ENCODE measurements around the gene ABLIM1. TPM values are rescaled to one million over a fixed set of nuclear protein-coding genes. Genes with fewer than 3 reads are reported as not detected.
A peak's percentile ranks its signal among the peaks of the same experiment; 100 is the strongest.

The ABLIM1 gene
- total RNA-seq, 2 experiments from 2014 or later: 157 to 159 TPM

GRCh38 chr10:114471906-114472876 is 185.9 kb downstream of the ABLIM1 start:
- Mint-ChIP-seq H3K36me3 (ENCODE audit: low read depth) (peaks cover 7% of the 10 kb centered on the region), H3K27me3 (ENCODE audit: low read depth) (no peaks in the 10 kb centered on the region), H3K9me3 (no peaks in the 10 kb centered on the region), H3K27ac (peak overlapping the region; percentile 3), H3K4me1 (ENCODE audit: low read depth) (peaks cover 29% of the 10 kb centered on the region), H3K4me3 (no peak overlapping the region)
- intact Hi-C loops (cut with micrococcal nuclease): loop anchor here (1.0 to 5.0 kb wide), 8 partner anchors 54 to 660 kb away; no protein-coding TSS in a partner anchor
- CTCF ChIA-PET: interaction anchor here (0.6 to 10.2 kb wide), 40 partner anchors 9 to 385 kb away, joined by 3 to 253 read pairs (median 5); no protein-coding TSS in a partner anchor
- no peak for DNase-seq

DNA sequence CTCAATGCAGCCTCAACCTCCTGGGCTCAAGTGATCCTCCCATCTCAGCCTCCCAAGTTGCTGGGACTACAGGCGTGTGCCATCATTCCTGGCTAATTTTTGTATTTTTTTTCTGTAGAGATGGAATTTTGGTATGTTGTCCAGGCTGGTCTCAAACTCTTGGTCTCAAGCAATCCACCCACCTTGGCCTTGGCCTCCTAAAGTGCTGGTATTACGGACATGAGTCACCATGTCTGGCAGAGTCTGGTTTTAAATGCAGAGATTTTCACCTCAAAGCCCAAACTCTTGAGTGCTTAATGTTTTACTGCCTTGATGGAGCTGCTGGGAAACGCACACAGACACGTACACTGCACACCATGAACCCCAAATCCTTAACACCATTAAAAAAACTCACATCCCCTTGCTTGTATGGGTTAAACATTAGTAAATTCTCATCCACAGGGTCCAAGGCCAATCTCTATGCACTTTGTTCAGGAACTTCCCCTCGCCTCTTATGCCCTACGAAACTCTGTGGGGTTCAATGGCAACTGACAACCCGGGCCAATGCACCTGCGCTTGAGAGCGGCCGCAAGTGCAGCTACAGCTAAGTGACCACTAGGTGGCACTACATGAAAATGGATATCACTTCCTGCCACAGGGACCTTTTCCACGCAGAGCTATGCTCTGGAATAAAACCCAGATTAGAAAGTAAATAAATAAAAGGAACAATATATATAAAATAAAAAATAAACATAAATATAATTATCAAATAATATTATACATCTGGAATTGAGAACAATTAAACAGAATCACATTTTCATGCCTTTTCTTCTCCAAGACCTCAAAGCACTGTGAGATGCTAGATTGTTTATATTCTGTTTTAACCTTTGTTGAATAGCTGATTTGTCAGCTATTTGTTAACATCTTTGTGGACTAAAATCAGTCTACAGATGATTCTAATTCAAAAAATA is 186.8 kb downstream of the ABLIM1 start:
- intact Hi-C loops (cut with micrococcal nuclease): loop anchor here (1.0 to 5.0 kb wide), 8 partner anchors 55 to 661 kb away; no protein-coding TSS in a partner anchor

GRCh38 chr10:114470361-114470760 is 187.7 kb downstream of the ABLIM1 start:
- CTCF ChIA-PET: interaction anchor here (0.6 to 10.2 kb wide), 13 partner anchors 9 to 224 kb away, joined by 3 to 253 read pairs (median 6); no protein-coding TSS in a partner anchor
- Mint-ChIP-seq H3K27ac (no peak overlapping the region), H3K9me3 (no peaks in the 10 kb centered on the region), H3K4me1 (ENCODE audit: low read depth) (peaks cover 18% of the 10 kb centered on the region), H3K36me3 (ENCODE audit: low read depth) (peaks cover 7% of the 10 kb centered on the region), H3K4me3 (no peak overlapping the region), H3K27me3 (ENCODE audit: low read depth) (no peaks in the 10 kb centered on the region)
- no peak for DNase-seq
- intact Hi-C loops (cut with micrococcal nuclease): loop anchor here (2.0 to 5.0 kb wide), 3 partner anchors 162 to 662 kb away; no protein-coding TSS in a partner anchor

More for the DNA sequence above, 186.8 kb downstream of the ABLIM1 start:
- CTCF ChIA-PET: interaction anchor here (0.6 to 10.2 kb wide), 41 partner anchors 8 to 386 kb away, joined by 3 to 253 read pairs (median 5); no protein-coding TSS in a partner anchor
- peaks cover 22% of the 10 kb centered on the region for H3K4me1 Mint-ChIP-seq (ENCODE audit: low read depth)
- peak overlapping the region; percentile 44 for H3K27ac Mint-ChIP-seq
- peak; percentile 79 for DNase-seq
- no peaks in the 10 kb centered on the region for H3K27me3 Mint-ChIP-seq (ENCODE audit: low read depth)
- H3K4me3 Mint-ChIP-seq: no peak overlapping the region
- peaks cover 7% of the 10 kb centered on the region for H3K36me3 Mint-ChIP-seq (ENCODE audit: low read depth)
- H3K9me3 Mint-ChIP-seq: no peaks in the 10 kb centered on the region

DNA sequence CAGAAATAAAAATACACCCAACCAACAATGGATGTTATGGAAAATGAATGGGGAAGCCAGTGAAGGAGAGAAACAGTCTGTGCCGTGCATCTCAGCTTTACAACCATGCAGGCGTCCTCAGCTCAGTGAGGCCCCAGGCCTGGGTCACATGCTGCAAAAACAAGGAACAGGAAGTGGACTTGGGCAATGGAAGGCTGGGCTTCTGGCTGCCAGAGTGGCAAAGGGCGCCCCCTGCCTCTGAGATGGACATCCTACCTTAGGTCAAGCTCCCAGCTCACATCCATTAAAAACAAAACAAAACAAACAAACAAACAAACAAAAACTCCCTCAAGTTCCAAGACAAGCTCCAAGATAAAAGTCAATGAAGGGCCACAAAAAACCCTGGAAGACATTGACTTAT is 199.1 kb downstream of the ABLIM1 start:
- intact Hi-C loops (cut with micrococcal nuclease): loop anchor here (1.0 kb wide), 1 partner anchor 155 kb away; no protein-coding TSS in a partner anchor
- CTCF ChIA-PET: interaction anchor here (0.6 to 1.6 kb wide), 9 partner anchors 10 to 287 kb away, joined by 3 to 10 read pairs (median 4); no protein-coding TSS in a partner anchor
- no peak overlapping the region for H3K4me3 Mint-ChIP-seq
- peak overlapping the region; percentile 2 for H3K27ac Mint-ChIP-seq
- DNase-seq: peak; percentile 57
- no peaks in the 10 kb centered on the region for H3K27me3 Mint-ChIP-seq (ENCODE audit: low read depth)
- H3K9me3 Mint-ChIP-seq: no peaks in the 10 kb centered on the region
- peaks cover 39% of the 10 kb centered on the region for H3K36me3 Mint-ChIP-seq (ENCODE audit: low read depth)
- peaks cover 18% of the 10 kb centered on the region for H3K4me1 Mint-ChIP-seq (ENCODE audit: low read depth)

DNA sequence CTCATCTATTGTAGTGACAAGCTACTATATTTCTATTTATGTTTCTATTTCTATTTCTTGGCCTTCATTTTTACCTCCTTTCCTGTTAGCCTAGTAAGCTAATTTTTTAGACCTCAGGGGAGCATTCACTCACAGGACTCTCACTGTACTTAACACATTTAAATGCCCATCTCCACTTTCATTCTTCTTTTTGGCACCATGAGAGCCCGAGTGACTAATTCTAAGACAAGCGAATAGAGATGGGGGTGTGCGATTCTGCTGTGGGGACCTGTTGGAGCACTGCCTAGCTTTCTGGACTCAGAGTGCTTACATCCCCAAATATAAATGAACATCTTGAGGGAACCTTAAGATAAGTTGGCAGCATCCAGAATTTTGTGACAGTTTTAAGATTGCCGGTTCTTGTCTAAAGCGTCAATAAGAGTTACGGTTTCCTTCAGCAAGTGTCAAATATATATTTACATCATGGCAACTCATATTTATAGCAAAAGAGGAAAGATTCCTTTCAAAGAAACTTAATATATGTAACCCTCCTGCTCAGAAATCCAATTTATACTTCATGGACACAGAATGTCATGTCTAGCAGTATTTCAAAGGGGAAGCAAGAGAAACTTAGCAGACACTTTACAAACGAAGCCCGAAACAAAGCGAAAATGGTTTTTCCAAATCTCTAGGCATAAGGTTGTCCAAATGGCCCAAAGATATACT is 199.7 kb downstream of the ABLIM1 start:
- Mint-ChIP-seq H3K4me1 (ENCODE audit: low read depth) (peaks cover 18% of the 10 kb centered on the region), H3K27ac (peak overlapping the region; percentile 3), H3K27me3 (ENCODE audit: low read depth) (no peaks in the 10 kb centered on the region), H3K36me3 (ENCODE audit: low read depth) (peaks cover 36% of the 10 kb centered on the region), H3K4me3 (no peak overlapping the region), H3K9me3 (no peaks in the 10 kb centered on the region)
- intact Hi-C loops (cut with micrococcal nuclease): no loop called here
- no peak for DNase-seq
- CTCF ChIA-PET: interaction anchor here (0.6 to 1.6 kb wide), 9 partner anchors 9 to 287 kb away, joined by 3 to 10 read pairs (median 5); no protein-coding TSS in a partner anchor

GRCh38 chr10:114453576-114453975 is 204.5 kb downstream of the ABLIM1 start:
- CTCF ChIA-PET: no interaction called here
- no peaks in the 10 kb centered on the region for H3K9me3 Mint-ChIP-seq
- H3K27me3 Mint-ChIP-seq (ENCODE audit: low read depth): no peaks in the 10 kb centered on the region

DNA sequence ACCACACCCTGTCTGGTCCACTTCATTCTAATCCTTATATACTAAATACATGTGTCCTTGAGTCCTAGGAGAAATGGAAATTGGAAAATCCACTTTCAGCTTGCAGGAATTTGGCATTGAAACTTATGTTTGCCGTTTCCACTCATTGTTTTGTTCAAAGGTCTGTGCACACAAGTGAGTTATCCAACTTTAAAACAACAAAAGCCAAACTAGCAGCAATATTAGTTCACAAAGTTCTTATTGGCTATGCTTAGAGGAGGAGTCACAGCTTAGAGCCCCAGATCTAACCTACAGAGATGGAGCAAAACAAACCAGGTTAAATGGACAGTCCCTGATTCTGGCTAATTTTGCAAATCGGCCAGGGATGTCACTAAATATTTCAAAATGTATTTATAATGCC is 209.2 kb downstream of the ABLIM1 start:
- CTCF ChIA-PET: interaction anchor here (1.2 to 2.6 kb wide), 2 partner anchors 10 to 145 kb away, joined by 3 to 6 read pairs; no protein-coding TSS in a partner anchor
- Mint-ChIP-seq H3K27me3 (ENCODE audit: low read depth) (no peaks in the 10 kb centered on the region), H3K36me3 (ENCODE audit: low read depth) (peaks cover 9% of the 10 kb centered on the region), H3K4me1 (ENCODE audit: low read depth) (peaks cover 8% of the 10 kb centered on the region), H3K4me3 (no peak overlapping the region), H3K9me3 (no peaks in the 10 kb centered on the region), H3K27ac (no peak overlapping the region)
- intact Hi-C loops (cut with micrococcal nuclease): no loop called here
- no peak for DNase-seq

More at GRCh38 chr10:114453576-114453975, 204.5 kb downstream of the ABLIM1 start:
- H3K4me1 Mint-ChIP-seq (ENCODE audit: low read depth): peaks cover 16% of the 10 kb centered on the region
- peaks cover 18% of the 10 kb centered on the region for H3K36me3 Mint-ChIP-seq (ENCODE audit: low read depth)
- no peak overlapping the region for H3K4me3 Mint-ChIP-seq
- no peak for DNase-seq
- no peak overlapping the region for H3K27ac Mint-ChIP-seq
- intact Hi-C loops (cut with micrococcal nuclease): no loop called here

GRCh38 chr10:114445332-114445731 is 212.7 kb downstream of the ABLIM1 start:
- Mint-ChIP-seq H3K4me3 (no peak overlapping the region), H3K36me3 (ENCODE audit: low read depth) (peaks cover 23% of the 10 kb centered on the region), H3K27ac (peak overlapping the region; percentile 11), H3K9me3 (no peaks in the 10 kb centered on the region), H3K27me3 (ENCODE audit: low read depth) (no peaks in the 10 kb centered on the region), H3K4me1 (ENCODE audit: low read depth) (no peaks in the 10 kb centered on the region)
- CTCF ChIA-PET: interaction anchor here (1.8 kb wide), 1 partner anchor 13 kb away, joined by 3 read pairs; no protein-coding TSS in a partner anchor
- intact Hi-C loops (cut with micrococcal nuclease): no loop called here
- DNase-seq: no peak

- Mint-ChIP-seq H3K4me3 (no peak overlapping the region), H3K27me3 (ENCODE audit: low read depth) (no peaks in the 10 kb centered on the region), H3K9me3 (no peaks in the 10 kb centered on the region), H3K4me1 (ENCODE audit: low read depth) (no peaks in the 10 kb centered on the region), H3K36me3 (ENCODE audit: low read depth) (peaks cover 27% of the 10 kb centered on the region), H3K27ac (no peak overlapping the region)
- no peak for DNase-seq
- intact Hi-C loops (cut with micrococcal nuclease): no loop called here
- CTCF ChIA-PET: no interaction called here
Observed at GRCh38 chr10:114444819-114445218, 213.3 kb downstream of the ABLIM1 start.

DNA sequence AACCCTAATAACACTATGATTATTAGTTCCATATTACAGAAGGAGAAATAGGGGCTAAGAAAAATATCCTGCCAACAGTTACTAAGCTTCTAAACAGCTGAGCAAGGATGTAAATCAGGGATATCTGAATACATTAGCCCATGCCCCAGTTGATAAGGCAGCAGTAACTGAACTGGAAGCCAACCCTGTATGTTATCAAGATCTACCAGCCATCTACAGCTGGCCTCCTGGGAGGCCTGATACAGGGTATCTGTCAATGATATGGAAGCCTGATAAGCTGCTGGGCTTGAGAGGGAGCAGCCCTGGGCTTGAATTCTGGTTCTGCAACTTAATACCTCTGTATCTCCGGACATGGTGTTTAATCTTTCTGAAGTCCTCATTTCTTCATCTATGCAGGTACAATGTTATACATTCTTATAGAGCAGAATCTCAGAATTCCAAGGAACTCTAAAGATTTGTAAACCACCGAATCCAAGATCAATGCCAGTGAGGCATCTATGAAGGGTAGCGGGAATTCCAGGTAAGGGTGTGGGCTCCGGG is 215.9 kb downstream of the ABLIM1 start:
- intact Hi-C loops (cut with micrococcal nuclease): no loop called here
- Mint-ChIP-seq H3K9me3 (no peaks in the 10 kb centered on the region), H3K36me3 (ENCODE audit: low read depth) (peaks cover 41% of the 10 kb centered on the region), H3K4me1 (ENCODE audit: low read depth) (no peaks in the 10 kb centered on the region), H3K4me3 (no peak overlapping the region), H3K27ac (no peak overlapping the region), H3K27me3 (ENCODE audit: low read depth) (no peaks in the 10 kb centered on the region)
- CTCF ChIA-PET: interaction anchor here (0.7 to 1.0 kb wide), 2 partner anchors 99 to 175 kb away, joined by 3 read pairs; no protein-coding TSS in a partner anchor
- DNase-seq: no peak

- intact Hi-C loops (cut with micrococcal nuclease): no loop called here
- Mint-ChIP-seq H3K4me3 (no peak overlapping the region), H3K27me3 (ENCODE audit: low read depth) (no peaks in the 10 kb centered on the region), H3K27ac (no peak overlapping the region), H3K36me3 (ENCODE audit: low read depth) (peaks cover 45% of the 10 kb centered on the region), H3K4me1 (ENCODE audit: low read depth) (no peaks in the 10 kb centered on the region), H3K9me3 (no peaks in the 10 kb centered on the region)
- CTCF ChIA-PET: interaction anchor here (0.9 to 1.4 kb wide), 3 partner anchors 9 to 137 kb away, joined by 4 to 5 read pairs (median 4); no protein-coding TSS in a partner anchor
- no peak for DNase-seq
Observed at GRCh38 chr10:114441107-114441506, 217.0 kb downstream of the ABLIM1 start.

Measured in activated naive CD4-positive, alpha-beta T cell treated with anti-CD3 and anti-CD28 coated beads for 36 hours (primary cell).